Sigmoid colon (tissue), 4 donors: Measurements from ENCODE around the gene TYMS.

Source experiments
- CTCF ChIP-seq, 4 experiments: fragments of 450-650 bp in 3 of 4; fragments of 200-600 bp in 1 of 4; IDR thresholded peaks; one replicate each; pipeline ENCODE4 v1.5.1; 2016 to 2019; ENCODE audit warnings: antibody characterized with exemption in 4 of 4, mild to moderate bottlenecking in 3 of 4, moderate library complexity in 2 of 4
- POLR2A ChIP-seq, 2 donors: fragments of 450-650 bp; IDR thresholded peaks; one replicate each; pipeline ENCODE4 v1.6.1; 2016; ENCODE audit warnings: antibody characterized with exemption in 2 of 2, mild to moderate bottlenecking in 2 of 2, moderate library complexity in 2 of 2
- POLR2AphosphoS5 ChIP-seq, 4 donors: sonication (generic); formaldehyde crosslinking; IDR thresholded peaks; one replicate each; pipeline ENCODE4 v1.6.1; 2017; ENCODE audit warnings: antibody characterized with exemption in 4 of 4

- no peak for TF ChIP-seq POLR2A (IDR thresholded peaks at IDR 0.05)
- TF ChIP-seq CTCF (IDR thresholded peaks at IDR 0.05): no peak
- TF ChIP-seq POLR2AphosphoS5 (IDR thresholded peaks at IDR 0.05): no peak
These were observed 30.2 kb upstream of the TYMS start for GRCh38 chr18:627231-627630.
